GM12864 (cell line): ENCODE measurements around the gene LUZP4.
"Not testable (repeated sequence)": the region's sequence is repeated elsewhere in the genome, so short reads cannot be mapped to it uniquely, and the experiment has no call there.

Source experiments
- DNase-seq: peaks from one replicate; pipeline ENCODE4 v3.0.0-alpha.2; 2011; ENCODE audit warnings: low read depth
- H3K4me3 ChIP-seq: 2 replicates; pipeline ENCODE4 v1.5.1; 2011; ENCODE audit warnings: mild to moderate bottlenecking, low read depth, low read length, control low read depth
- CTCF ChIP-seq: IDR thresholded peaks from 2 replicates; pipeline ENCODE4 v1.5.1; 2011; ENCODE audit warnings: low read depth, mild to moderate bottlenecking, moderate library complexity, low read length, control low read depth, inconsistent platforms; ENCODE audit errors: missing control alignments

Gene LUZP4

GRCh38 chrX:115345615-115346014 lies 56.1 kb downstream of the LUZP4 start:
- DNase-seq: no peak
- H3K4me3 ChIP-seq: no peak overlapping the region
- TF ChIP-seq CTCF: no peak

GRCh38 chrX:115346738-115347137 lies 57.2 kb downstream of the LUZP4 start:
- DNase-seq: not testable (repeated sequence)

GRCh38 chrX:115348446-115349225 lies 59.1 kb downstream of the LUZP4 start:
- no peak overlapping the region for H3K4me3 ChIP-seq
- TF ChIP-seq CTCF: no peak
- DNase-seq: no peak

More at GRCh38 chrX:115346738-115347137, 57.2 kb downstream of the LUZP4 start:
- H3K4me3 ChIP-seq: not testable (repeated sequence)

- no peak for TF ChIP-seq CTCF
- no peak overlapping the region for H3K4me3 ChIP-seq
- no peak for DNase-seq
Observed at GRCh38 chrX:115350711-115351381, 61.3 kb downstream of the LUZP4 start.

- no peak overlapping the region for H3K4me3 ChIP-seq
- TF ChIP-seq CTCF: no peak
- no peak for DNase-seq
Observed at GRCh38 chrX:115356369-115356768, 66.9 kb downstream of the LUZP4 start.
